ENCODE measurements around the gene ATP6AP1. TPM values are rescaled to one million over a fixed set of nuclear protein-coding genes. Genes with fewer than 3 reads are reported as not detected.
A peak's percentile ranks its signal among the peaks of the same experiment; 100 is the strongest.

ATP6AP1 gene
- total and polyA plus RNA-seq, 9 of the 15 experiments (the other 6 are each of a cell fraction or from before 2014, with no cell fraction given), result 8.3 to 90.5 (median 52.9) TPM

DNA sequence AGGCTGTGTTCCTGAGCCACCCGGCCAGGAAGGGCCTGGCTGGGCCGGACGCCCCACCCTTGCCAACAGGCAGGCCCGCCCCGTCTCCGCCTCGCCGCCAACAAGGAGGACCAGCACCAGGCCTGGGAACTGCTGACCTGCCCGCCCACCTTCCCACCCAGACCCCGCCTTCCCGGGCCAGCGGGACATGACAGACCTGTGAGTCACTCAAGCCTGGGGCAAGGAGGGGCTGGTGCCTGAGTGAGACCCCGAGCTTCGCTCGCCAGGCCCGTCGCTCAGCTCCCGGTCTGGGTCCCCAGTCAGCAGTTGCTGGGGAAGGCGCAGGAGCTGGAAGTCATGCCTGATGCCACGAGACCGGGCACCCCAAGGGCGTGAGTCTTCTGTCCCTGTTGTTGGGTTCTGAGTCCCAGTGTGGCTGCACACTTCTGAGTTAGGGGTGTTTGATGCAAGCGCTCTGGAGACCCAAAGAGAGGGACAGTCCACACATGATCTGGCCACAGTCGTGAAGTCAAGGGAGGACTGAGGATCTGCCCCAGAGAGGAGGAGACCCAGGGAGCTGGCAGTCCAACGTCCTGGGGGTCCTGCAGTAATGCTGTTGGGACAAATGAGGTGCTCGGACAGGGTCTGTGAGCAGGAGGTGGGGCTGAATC is 19.1 kb upstream of the ATP6AP1 start, which contains the start of gene DNASE1L1 (continued):
- TF ChIP-seq ZNF584 (CRISPR knock-in tag; IDR thresholded peaks at IDR 0.05; ENCODE audit: low read depth) (no peak), HDAC6 (IDR thresholded peaks at IDR 0.05; ENCODE audit: low read depth, low read length) (no peak), U2AF1 (optimal IDR thresholded peaks at IDR 0.05; ENCODE audit: low read depth, low read length) (no peak), ZKSCAN3 (CRISPR knock-in tag; IDR thresholded peaks at IDR 0.05) (no peak), SMARCA4 (IDR thresholded peaks at IDR 0.05) (peak; percentile 64), JUN (IDR thresholded peaks at IDR 0.05; ENCODE audit: borderline replicate concordance, low read depth, low read length) (peak; percentile 80), JUN (CRISPR knock-in tag; IDR thresholded peaks at IDR 0.05; ENCODE audit: borderline replicate concordance) (no peak), MEF2D (tag; conservative IDR thresholded peaks at IDR 0.05; ENCODE audit: low read depth) (no peak), HDAC1 (IDR thresholded peaks at IDR 0.05) (0 out of 4 replicates have a peak, but pooled peaks of 1 of the 2 experiments have one; percentile 11), ZBTB33 (CRISPR knock-in tag; IDR thresholded peaks at IDR 0.05) (no peak), EP400 (IDR thresholded peaks at IDR 0.05) (peak; percentile 30), RB1 (IDR thresholded peaks at IDR 0.05; ENCODE audit: low read depth) (peak; percentile 37), ZNF217 (CRISPR knock-in tag; IDR thresholded peaks at IDR 0.05) (no peak), SMARCA5 (IDR thresholded peaks at IDR 0.05) (no peak), ZNF589 (CRISPR knock-in tag; IDR thresholded peaks at IDR 0.05; ENCODE audit: low read depth) (no peak), ZKSCAN8 (CRISPR knock-in tag; IDR thresholded peaks at IDR 0.05) (no peak), TAF15 (IDR thresholded peaks at IDR 0.05; ENCODE audit: low read depth, low read length) (no peak), ESRRA (IDR thresholded peaks at IDR 0.05; ENCODE audit: borderline replicate concordance, low read depth) (no peak), CBFA2T2 (conservative IDR thresholded peaks at IDR 0.05) (no peak), HMGN3 (IDR thresholded peaks at IDR 0.05; ENCODE audit: borderline replicate concordance, extremely low read depth, insufficient read length, low read depth, low read length) (peak; percentile 76), BCL6 (CRISPR knock-in tag; IDR thresholded peaks at IDR 0.05) (no peak), FOXA1 (IDR thresholded peaks at IDR 0.05; ENCODE audit: borderline replicate concordance) (no peak), ZEB2 (IDR thresholded peaks at IDR 0.05) (no peak), ZBTB17 (CRISPR knock-in tag; IDR thresholded peaks at IDR 0.05) (no peak), ZNF778 (CRISPR knock-in tag; IDR thresholded peaks at IDR 0.05) (no peak), TSC22D4 (tag; IDR thresholded peaks at IDR 0.05) (no peak), ZBTB9 (CRISPR knock-in tag; IDR thresholded peaks at IDR 0.05) (no peak)

Data from K562 (cell line).